Stimulated activated CD8-positive, alpha-beta memory T cell treated with anti-CD3 and anti-CD28 coated beads, Interleukin-4, amount 100 ng/mL, for 4 hours (primary cell): ENCODE results near the gene RNF112.
"Not testable (repeated sequence)": the region's sequence is repeated elsewhere in the genome, so short reads cannot be mapped to it uniquely, and the experiment has no call there.

Experiments used
- DNase-seq, 2 donors: peaks; one replicate each; pipeline ENCODE4 v3.0.0-alpha.2; 2020; ENCODE audit warnings: low read depth in 2 of 2, low spot score in 1 of 2

RNF112 gene

GRCh38 chr17:19443148-19443547 lies 32.1 kb downstream of the RNF112 start:
- no peak for DNase-seq

GRCh38 chr17:19445105-19445504 lies 34.1 kb downstream of the RNF112 start:
- DNase-seq: no peak

- DNase-seq: not testable (repeated sequence)
These were observed 35.5 kb downstream of the RNF112 start for GRCh38 chr17:19446577-19446976.

- DNase-seq: peak; percentile 28 to 57
These were observed 36.1 kb downstream of the RNF112 start for GRCh38 chr17:19447085-19447583.

- DNase-seq: no peak
These were observed 37.6 kb downstream of the RNF112 start for GRCh38 chr17:19448341-19449268.

- no peak for DNase-seq
These were observed 38.6 kb downstream of the RNF112 start for GRCh38 chr17:19449656-19450055.

GRCh38 chr17:19453296-19453695 lies 42.3 kb downstream of the RNF112 start:
- DNase-seq: no peak

GRCh38 chr17:19454074-19454473 lies 43.0 kb downstream of the RNF112 start:
- DNase-seq: no peak

GRCh38 chr17:19456016-19456927 lies 45.2 kb downstream of the RNF112 start:
- DNase-seq: no peak

GRCh38 chr17:19457046-19457445 lies 46.0 kb downstream of the RNF112 start:
- DNase-seq: no peak

- DNase-seq: no peak
These were observed 46.8 kb downstream of the RNF112 start for GRCh38 chr17:19457830-19458271.

GRCh38 chr17:19458481-19458880 lies 47.4 kb downstream of the RNF112 start:
- not testable (repeated sequence) for DNase-seq

- DNase-seq: not testable (repeated sequence)
These were observed 48.1 kb downstream of the RNF112 start for GRCh38 chr17:19459018-19459655.

GRCh38 chr17:19460700-19461099 lies 49.7 kb downstream of the RNF112 start:
- no peak for DNase-seq

- no peak for DNase-seq
These were observed 50.1 kb downstream of the RNF112 start for GRCh38 chr17:19461116-19461515.

- DNase-seq: no peak
These were observed 50.6 kb downstream of the RNF112 start for GRCh38 chr17:19461681-19462080.

- DNase-seq: not testable (repeated sequence)
These were observed 51.5 kb downstream of the RNF112 start for GRCh38 chr17:19462456-19463035.

GRCh38 chr17:19464031-19465026 lies 53.3 kb downstream of the RNF112 start:
- DNase-seq: no peak
